Neural progenitor cell (in vitro differentiated cells): Measurements from ENCODE around the gene CTXND1. TPM values are rescaled to one million over a fixed set of nuclear protein-coding genes. Genes with fewer than 3 reads are reported as not detected.

ENCODE experiments used
- DNase-seq: peaks from one replicate; pipeline ENCODE4 v3.0.0-alpha.2; 2016; ENCODE audit warnings: low spot score
- H2AFZ ChIP-seq: fragments of 200-600 bp; sonication (generic); replicated peaks from 2 replicates; pipeline ENCODE4 v1.6.1; 2016; ENCODE audit warnings: antibody characterized with exemption
- H3F3A ChIP-seq: fragments of 200-600 bp; sonication (generic); 2 replicates; pipeline ENCODE4 v1.6.1; 2016; ENCODE audit warnings: antibody characterized with exemption, low read depth
- H3K27ac ChIP-seq: fragments of 200-600 bp; sonication (generic); 2 replicates; pipeline ENCODE4 v1.5.1; 2016; ENCODE audit warnings: mild to moderate bottlenecking
- H3K27me3 ChIP-seq: fragments of 200-600 bp; sonication (generic); 2 replicates; pipeline ENCODE4 v1.6.1; 2016; ENCODE audit warnings: mild to moderate bottlenecking, moderate library complexity
- H3K36me3 ChIP-seq: fragments of 200-600 bp; sonication (generic); 2 replicates; pipeline ENCODE4 v1.5.1; 2016
- H3K4me1 ChIP-seq: fragments of 200-600 bp; sonication (generic); 2 replicates; pipeline ENCODE4 v1.6.1; 2016; ENCODE audit warnings: mixed run types
- H3K4me2 ChIP-seq: fragments of 200-600 bp; sonication (generic); 2 replicates; pipeline ENCODE4 v1.6.1; 2016
- H3K4me3 ChIP-seq: fragments of 200-600 bp; sonication (generic); 2 replicates; pipeline ENCODE4 v1.5.1; 2016
- H3K79me2 ChIP-seq: fragments of 200-600 bp; sonication (generic); 2 replicates; pipeline ENCODE4 v1.6.1; 2016; ENCODE audit warnings: low read depth
- H3K9ac ChIP-seq: fragments of 200-600 bp; sonication (generic); 2 replicates; pipeline ENCODE4 v1.6.1; 2016
- H3K9me3 ChIP-seq: fragments of 200-600 bp; sonication (generic); 2 replicates; pipeline ENCODE4 v1.5.1; 2016; ENCODE audit warnings: low read depth
- H4K20me1 ChIP-seq: fragments of 200-600 bp; sonication (generic); 2 replicates; pipeline ENCODE4 v1.6.1; 2016; ENCODE audit warnings: low read depth
- H3K27ac Mint-ChIP-seq: 3 replicates; pipeline ENCODE4 v1.8.0; 2021; ENCODE audit warnings: mixed read lengths
- H3K27me3 Mint-ChIP-seq: 2 replicates; pipeline ENCODE4 v1.8.0; 2022; ENCODE audit warnings: low read depth, mild to moderate bottlenecking, inconsistent platforms, moderate library complexity, mixed read lengths; ENCODE audit not compliant: insufficient read depth
- H3K36me3 Mint-ChIP-seq: 3 replicates; pipeline ENCODE4 v1.8.0; 2021; ENCODE audit warnings: mixed read lengths
- H3K4me1 Mint-ChIP-seq: 3 replicates; pipeline ENCODE4 v1.8.0; 2021; ENCODE audit warnings: mixed read lengths
- H3K4me3 Mint-ChIP-seq: 3 replicates; pipeline ENCODE4 v1.8.0; 2021; ENCODE audit warnings: mild to moderate bottlenecking, moderate library complexity, mixed read lengths
- H3K9me3 Mint-ChIP-seq: 3 replicates; pipeline ENCODE4 v1.8.0; 2020; ENCODE audit warnings: mixed read lengths
- EZH2 ChIP-seq: fragments of 200-600 bp; sonication (generic); IDR thresholded peaks from 2 replicates; pipeline ENCODE4 v1.6.1; 2017; ENCODE audit warnings: antibody characterized with exemption, mild to moderate bottlenecking, moderate library complexity
- EZH2phosphoT487 ChIP-seq: fragments of 200-600 bp; sonication (generic); IDR thresholded peaks from 2 replicates; pipeline ENCODE4 v1.6.1; 2017; ENCODE audit warnings: antibody characterized with exemption
- total RNA-seq: library from RNA; depleted of rRNA; stranded (reverse); fragments of >200 nt; gene quantifications from 2 replicates; pipeline ENCODE4 v1.2.3, GENCODE V29; 2015; ENCODE audit warnings: low replicate concordance
- TF ChIP-seq, protein P1 (sequence below): fragments of 200-600 bp; sonication (generic); IDR thresholded peaks from 2 replicates; pipeline ENCODE4 v1.5.1; 2017; ENCODE audit warnings: antibody characterized with exemption, mild to moderate bottlenecking

The CTXND1 gene
- total RNA-seq, 1 donor from 2014 or later: not detected

- Mint-ChIP-seq H3K4me3 (no peak overlapping the region), H3K4me1 (peaks cover 2% of the 10 kb centered on the region), H3K27ac (no peak overlapping the region), H3K9me3 (no peaks in the 10 kb centered on the region), H3K36me3 (no peaks in the 10 kb centered on the region), H3K27me3 (peaks cover 6% of the 10 kb centered on the region)
- Histone ChIP-seq H3F3A (no peaks in the 10 kb centered on the region), H3K9me3 (no peaks in the 10 kb centered on the region), H3K4me1 (no peaks in the 10 kb centered on the region), H3K79me2 (no peaks in the 10 kb centered on the region), H2AFZ (no peak overlapping the region), H3K9ac (no peak overlapping the region), H3K27me3 (peaks cover 4% of the 10 kb centered on the region), H4K20me1 (no peaks in the 10 kb centered on the region), H3K4me2 (no peak overlapping the region), H3K4me3 (no peak overlapping the region), H3K36me3 (no peaks in the 10 kb centered on the region), H3K27ac (no peak overlapping the region)
- TF ChIP-seq EZH2phosphoT487 (no peak), EZH2 (no peak)
- TF ChIP-seq, protein P1, sequence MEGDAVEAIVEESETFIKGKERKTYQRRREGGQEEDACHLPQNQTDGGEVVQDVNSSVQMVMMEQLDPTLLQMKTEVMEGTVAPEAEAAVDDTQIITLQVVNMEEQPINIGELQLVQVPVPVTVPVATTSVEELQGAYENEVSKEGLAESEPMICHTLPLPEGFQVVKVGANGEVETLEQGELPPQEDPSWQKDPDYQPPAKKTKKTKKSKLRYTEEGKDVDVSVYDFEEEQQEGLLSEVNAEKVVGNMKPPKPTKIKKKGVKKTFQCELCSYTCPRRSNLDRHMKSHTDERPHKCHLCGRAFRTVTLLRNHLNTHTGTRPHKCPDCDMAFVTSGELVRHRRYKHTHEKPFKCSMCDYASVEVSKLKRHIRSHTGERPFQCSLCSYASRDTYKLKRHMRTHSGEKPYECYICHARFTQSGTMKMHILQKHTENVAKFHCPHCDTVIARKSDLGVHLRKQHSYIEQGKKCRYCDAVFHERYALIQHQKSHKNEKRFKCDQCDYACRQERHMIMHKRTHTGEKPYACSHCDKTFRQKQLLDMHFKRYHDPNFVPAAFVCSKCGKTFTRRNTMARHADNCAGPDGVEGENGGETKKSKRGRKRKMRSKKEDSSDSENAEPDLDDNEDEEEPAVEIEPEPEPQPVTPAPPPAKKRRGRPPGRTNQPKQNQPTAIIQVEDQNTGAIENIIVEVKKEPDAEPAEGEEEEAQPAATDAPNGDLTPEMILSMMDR: no peak
- DNase-seq: no peak
Measured at GRCh38 chr15:80201256-80202015, 50.6 kb downstream of the CTXND1 start.

- no peak overlapping the region for H3K4me3 Mint-ChIP-seq
- Histone ChIP-seq H3K36me3 (no peaks in the 10 kb centered on the region), H3K9ac (no peak overlapping the region), H3K4me3 (no peak overlapping the region), H3F3A (no peaks in the 10 kb centered on the region), H3K27me3 (no peaks in the 10 kb centered on the region), H4K20me1 (no peaks in the 10 kb centered on the region), H2AFZ (no peak overlapping the region), H3K9me3 (no peaks in the 10 kb centered on the region), H3K4me2 (no peak overlapping the region), H3K4me1 (no peaks in the 10 kb centered on the region), H3K27ac (no peak overlapping the region), H3K79me2 (no peaks in the 10 kb centered on the region)
- no peaks in the 10 kb centered on the region for H3K36me3 Mint-ChIP-seq
- H3K9me3 Mint-ChIP-seq: peaks cover 3% of the 10 kb centered on the region
- peaks cover 8% of the 10 kb centered on the region for H3K27me3 Mint-ChIP-seq
- H3K27ac Mint-ChIP-seq: no peak overlapping the region
- DNase-seq: no peak
- peaks cover 2% of the 10 kb centered on the region for H3K4me1 Mint-ChIP-seq
- TF ChIP-seq, protein P1: no peak
- TF ChIP-seq EZH2phosphoT487 (no peak), EZH2 (no peak)
Measured at GRCh38 chr15:80199869-80200268, 52.1 kb downstream of the CTXND1 start.

GRCh38 chr15:80199366-80199765, 52.6 kb downstream of the CTXND1 start:
- Histone ChIP-seq H3K27me3 (no peaks in the 10 kb centered on the region), H3K4me2 (no peak overlapping the region), H4K20me1 (no peaks in the 10 kb centered on the region), H2AFZ (no peak overlapping the region), H3K4me3 (no peak overlapping the region), H3K27ac (no peak overlapping the region), H3K79me2 (no peaks in the 10 kb centered on the region), H3F3A (no peaks in the 10 kb centered on the region), H3K4me1 (no peaks in the 10 kb centered on the region), H3K9me3 (no peaks in the 10 kb centered on the region), H3K9ac (no peak overlapping the region), H3K36me3 (no peaks in the 10 kb centered on the region)
- Mint-ChIP-seq H3K27me3 (peaks cover 8% of the 10 kb centered on the region), H3K4me3 (no peak overlapping the region), H3K4me1 (peaks cover 2% of the 10 kb centered on the region), H3K36me3 (no peaks in the 10 kb centered on the region), H3K9me3 (peaks cover 3% of the 10 kb centered on the region), H3K27ac (no peak overlapping the region)
- DNase-seq: no peak
- TF ChIP-seq EZH2 (no peak), EZH2phosphoT487 (no peak)
- TF ChIP-seq, protein P1: no peak
